ENCODE results near the gene PACS1. TPM values are rescaled to one million over a fixed set of nuclear protein-coding genes. Genes with fewer than 3 reads are reported as not detected.
A peak's percentile ranks its signal among the peaks of the same experiment; 100 is the strongest.

Gene PACS1
- total and polyA plus RNA-seq, 8 donors: 50.7 to 57.5 (median 54.9) TPM

DNA sequence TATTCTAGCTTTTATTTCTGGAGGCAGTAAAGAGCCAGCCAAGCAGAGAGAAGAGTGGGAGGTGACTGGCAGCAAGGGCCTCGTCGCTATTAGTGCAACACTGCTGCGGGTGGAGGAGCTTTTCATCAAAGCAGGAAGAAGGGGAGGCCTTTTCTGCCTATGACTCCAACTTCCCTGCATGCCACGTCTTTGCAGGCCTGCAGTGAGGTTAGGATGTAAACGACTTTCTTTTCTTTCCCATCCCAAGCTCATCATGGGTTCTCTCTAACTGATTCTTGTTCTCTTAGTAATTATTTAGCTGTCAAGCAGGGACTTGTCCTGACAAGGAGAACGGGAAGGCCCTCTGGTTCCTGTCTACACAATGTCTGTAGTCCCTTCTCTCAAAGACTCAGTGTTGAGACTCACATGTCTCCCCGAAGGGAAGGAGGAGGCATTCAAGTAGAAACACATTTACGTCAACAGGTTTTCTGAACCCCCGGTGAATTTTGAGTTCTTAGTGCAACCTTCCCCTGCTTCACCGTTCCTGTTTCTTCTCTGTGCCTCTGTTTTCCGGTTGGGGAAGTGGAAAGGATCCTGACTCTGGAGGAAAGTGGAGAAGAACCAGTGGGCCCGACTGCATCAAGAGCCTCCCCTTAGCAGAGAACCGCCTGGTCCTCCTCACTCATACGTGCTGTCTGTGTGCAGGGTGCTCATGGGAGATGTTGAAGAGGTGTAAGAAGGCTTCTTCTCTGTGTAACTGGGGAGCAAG lies 56.9 kb downstream of the PACS1 start:
- Histone ChIP-seq H3K9me3 (no peaks in the 10 kb centered on the region), H3K27ac (peak overlapping the region; percentile 48 to 75), H3K36me3 (no peaks in the 10 kb centered on the region), H3K27me3 (no peaks in the 10 kb centered on the region), H3K4me1 (peaks cover 16 to 20% of the 10 kb centered on the region in 2 donors), H3K4me3 (no peak overlapping the region)
- ATAC-seq (peak; percentile 94), DNase-seq (peak in 2 of 4 donors; percentile 46 to 70)
- intact Hi-C loops (cut with DNase I): no loop called here
- TF ChIP-seq, protein P1, sequence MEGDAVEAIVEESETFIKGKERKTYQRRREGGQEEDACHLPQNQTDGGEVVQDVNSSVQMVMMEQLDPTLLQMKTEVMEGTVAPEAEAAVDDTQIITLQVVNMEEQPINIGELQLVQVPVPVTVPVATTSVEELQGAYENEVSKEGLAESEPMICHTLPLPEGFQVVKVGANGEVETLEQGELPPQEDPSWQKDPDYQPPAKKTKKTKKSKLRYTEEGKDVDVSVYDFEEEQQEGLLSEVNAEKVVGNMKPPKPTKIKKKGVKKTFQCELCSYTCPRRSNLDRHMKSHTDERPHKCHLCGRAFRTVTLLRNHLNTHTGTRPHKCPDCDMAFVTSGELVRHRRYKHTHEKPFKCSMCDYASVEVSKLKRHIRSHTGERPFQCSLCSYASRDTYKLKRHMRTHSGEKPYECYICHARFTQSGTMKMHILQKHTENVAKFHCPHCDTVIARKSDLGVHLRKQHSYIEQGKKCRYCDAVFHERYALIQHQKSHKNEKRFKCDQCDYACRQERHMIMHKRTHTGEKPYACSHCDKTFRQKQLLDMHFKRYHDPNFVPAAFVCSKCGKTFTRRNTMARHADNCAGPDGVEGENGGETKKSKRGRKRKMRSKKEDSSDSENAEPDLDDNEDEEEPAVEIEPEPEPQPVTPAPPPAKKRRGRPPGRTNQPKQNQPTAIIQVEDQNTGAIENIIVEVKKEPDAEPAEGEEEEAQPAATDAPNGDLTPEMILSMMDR (IDR thresholded peaks at IDR 0.05): no peak

DNA sequence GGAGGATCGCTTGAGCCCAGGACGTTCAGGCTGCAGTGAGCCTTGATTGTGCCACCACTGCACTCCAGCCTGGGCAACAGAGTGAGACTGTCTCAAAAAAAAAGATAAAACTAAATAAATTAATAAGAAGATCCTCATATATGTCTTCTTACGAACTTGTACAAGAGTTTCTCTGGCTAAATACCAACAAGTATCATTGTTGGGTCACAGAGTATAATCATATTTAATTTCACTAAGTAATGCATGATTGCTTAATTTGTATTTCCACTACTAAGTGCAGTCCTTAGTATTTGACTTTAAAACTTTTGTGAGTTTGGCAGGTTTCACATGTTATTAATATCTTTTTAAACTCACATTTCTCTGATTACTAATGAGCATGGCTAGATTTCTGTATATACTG lies 60.9 kb downstream of the PACS1 start:
- intact Hi-C loops (cut with DNase I): no loop called here

GRCh38 chr11:66131937-66132632 lies 62.0 kb downstream of the PACS1 start:
- H3K27ac ChIP-seq: no peak overlapping the region
- H3K36me3 ChIP-seq: no peaks in the 10 kb centered on the region
- no peak overlapping the region for H3K4me3 ChIP-seq
- H3K9me3 ChIP-seq: no peaks in the 10 kb centered on the region
- H3K4me1 ChIP-seq: peaks cover 4 to 10% of the 10 kb centered on the region in 2 donors
- H3K27me3 ChIP-seq: no peaks in the 10 kb centered on the region
- intact Hi-C loops (cut with DNase I): no loop called here
- DNase-seq: no peak
- TF ChIP-seq, protein P1 (IDR thresholded peaks at IDR 0.05): no peak
- ATAC-seq: no peak

More for the DNA sequence above, 60.9 kb downstream of the PACS1 start:
- H3K36me3 ChIP-seq: no peaks in the 10 kb centered on the region
- no peak overlapping the region for H3K4me3 ChIP-seq
- no peaks in the 10 kb centered on the region for H3K9me3 ChIP-seq
- TF ChIP-seq, protein P1 (IDR thresholded peaks at IDR 0.05): no peak
- H3K4me1 ChIP-seq: peaks cover 15% of the 10 kb centered on the region in 2 donors
- H3K27ac ChIP-seq: no peak overlapping the region
- H3K27me3 ChIP-seq: no peaks in the 10 kb centered on the region
- DNase-seq: no peak
- no peak for ATAC-seq

DNA sequence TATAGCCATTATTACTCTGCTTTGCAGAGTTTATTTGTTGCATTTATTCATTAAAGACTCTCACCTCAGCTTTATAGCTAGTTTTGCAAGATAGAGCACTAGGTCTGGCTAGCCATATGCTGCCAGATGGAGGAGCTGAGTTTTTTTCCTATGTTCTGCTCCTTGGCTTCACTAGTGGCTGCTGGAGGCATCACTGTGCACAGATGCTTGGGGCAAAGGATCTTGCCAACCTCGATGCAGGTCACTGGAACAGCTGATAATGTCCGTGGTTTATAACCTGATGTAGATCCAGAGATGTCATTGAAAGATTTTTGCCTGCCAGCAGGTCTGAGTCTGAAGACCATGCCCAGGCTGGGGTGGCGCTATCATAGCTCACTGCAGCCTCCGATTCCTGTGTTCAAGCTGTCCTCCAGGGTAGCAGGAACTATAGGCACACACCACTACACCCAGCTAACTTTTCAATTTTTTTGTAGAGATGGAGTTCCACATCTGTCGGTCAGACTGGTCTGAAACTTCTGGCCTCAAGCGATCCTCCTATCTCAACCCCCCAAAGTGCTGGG lies 63.2 kb downstream of the PACS1 start:
- Histone ChIP-seq H3K9me3 (no peaks in the 10 kb centered on the region), H3K36me3 (no peaks in the 10 kb centered on the region), H3K27me3 (no peaks in the 10 kb centered on the region), H3K4me1 (peaks cover 0 to 12% of the 10 kb centered on the region in 2 donors), H3K27ac (no peak overlapping the region), H3K4me3 (no peak overlapping the region)
- DNase-seq (no peak), ATAC-seq (no peak)
- TF ChIP-seq, protein P1 (IDR thresholded peaks at IDR 0.05): no peak
- intact Hi-C loops (cut with DNase I): no loop called here

DNA sequence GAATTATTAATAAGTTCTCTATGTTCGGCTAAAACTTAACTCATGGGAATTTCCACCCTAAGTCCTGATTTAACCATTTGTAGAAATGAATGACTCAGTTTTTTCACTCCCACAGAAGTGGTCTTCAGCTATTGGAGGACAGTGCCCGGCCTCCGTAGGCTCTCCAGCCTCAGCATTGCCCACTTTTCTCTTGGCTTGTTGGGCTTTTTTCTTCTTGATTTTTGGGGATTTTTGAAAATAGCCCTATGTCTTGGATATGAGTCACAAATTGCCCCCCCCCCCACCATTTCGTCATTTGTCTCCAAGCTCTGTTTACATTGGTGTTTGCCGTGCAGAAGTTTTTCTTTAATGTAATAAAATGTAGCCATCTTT lies 66.7 kb downstream of the PACS1 start:
- no peak for DNase-seq
- H3K4me1 ChIP-seq: peaks cover 0 to 12% of the 10 kb centered on the region in 2 donors
- intact Hi-C loops (cut with DNase I): no loop called here

More for the DNA sequence above, 66.7 kb downstream of the PACS1 start:
- Histone ChIP-seq H3K27me3 (no peaks in the 10 kb centered on the region), H3K4me3 (no peak overlapping the region), H3K9me3 (no peaks in the 10 kb centered on the region), H3K27ac (peak overlapping the region in 1 of 2 donors; percentile 39), H3K36me3 (no peaks in the 10 kb centered on the region)
- TF ChIP-seq, protein P1 (IDR thresholded peaks at IDR 0.05): no peak
- no peak for ATAC-seq
